Cardiac fibroblast (primary cell): Measurements from ENCODE around the gene CDC16.

Source experiments
- DNase-seq, 2 donors: peaks; one replicate each; pipeline versions ENCODE4 v3.0.0 to v3.0.0-alpha.2; 2010; ENCODE audit warnings: low read depth in 2 of 2
- H3K4me3 ChIP-seq, 2 donors: replicated peaks in 1 of 2; 1 replicate in 1 of 2; 2 replicates in 1 of 2; pipeline ENCODE4 v1.5.1; 2011; ENCODE audit warnings: low read depth in 2 of 2, low read length in 2 of 2, mild to moderate bottlenecking in 2 of 2, moderate library complexity in 1 of 2
- CTCF ChIP-seq: IDR thresholded peaks from one replicate; pipeline ENCODE4 v1.5.1; 2011; ENCODE audit warnings: low read depth, mild to moderate bottlenecking, low read length, inconsistent platforms

The CDC16 gene

GRCh38 chr13:114296448-114296847, 61.8 kb downstream of the CDC16 start:
- DNase-seq: no peak
- no peak overlapping the region for H3K4me3 ChIP-seq
- TF ChIP-seq CTCF: no peak

- no peak for DNase-seq
- TF ChIP-seq CTCF: no peak
- no peak overlapping the region for H3K4me3 ChIP-seq
Observed at GRCh38 chr13:114296902-114297301, 62.2 kb downstream of the CDC16 start.

GRCh38 chr13:114298866-114299265, 64.2 kb downstream of the CDC16 start:
- DNase-seq: no peak
- TF ChIP-seq CTCF: no peak
- H3K4me3 ChIP-seq: no peak overlapping the region

GRCh38 chr13:114299604-114300305, 65.1 kb downstream of the CDC16 start:
- DNase-seq: no peak
- H3K4me3 ChIP-seq: no peak overlapping the region
- TF ChIP-seq CTCF: no peak

- no peak overlapping the region for H3K4me3 ChIP-seq
Observed at GRCh38 chr13:114303700-114304327, 69.1 kb downstream of the CDC16 start.

GRCh38 chr13:114304346-114305034, 69.8 kb downstream of the CDC16 start:
- no peak for TF ChIP-seq CTCF
- H3K4me3 ChIP-seq: no peak overlapping the region
- DNase-seq: no peak

More at GRCh38 chr13:114303700-114304327, 69.1 kb downstream of the CDC16 start:
- TF ChIP-seq CTCF: no peak
- DNase-seq: no peak
